ENCODE data around the gene MYH7B.

The MYH7B gene

DNA sequence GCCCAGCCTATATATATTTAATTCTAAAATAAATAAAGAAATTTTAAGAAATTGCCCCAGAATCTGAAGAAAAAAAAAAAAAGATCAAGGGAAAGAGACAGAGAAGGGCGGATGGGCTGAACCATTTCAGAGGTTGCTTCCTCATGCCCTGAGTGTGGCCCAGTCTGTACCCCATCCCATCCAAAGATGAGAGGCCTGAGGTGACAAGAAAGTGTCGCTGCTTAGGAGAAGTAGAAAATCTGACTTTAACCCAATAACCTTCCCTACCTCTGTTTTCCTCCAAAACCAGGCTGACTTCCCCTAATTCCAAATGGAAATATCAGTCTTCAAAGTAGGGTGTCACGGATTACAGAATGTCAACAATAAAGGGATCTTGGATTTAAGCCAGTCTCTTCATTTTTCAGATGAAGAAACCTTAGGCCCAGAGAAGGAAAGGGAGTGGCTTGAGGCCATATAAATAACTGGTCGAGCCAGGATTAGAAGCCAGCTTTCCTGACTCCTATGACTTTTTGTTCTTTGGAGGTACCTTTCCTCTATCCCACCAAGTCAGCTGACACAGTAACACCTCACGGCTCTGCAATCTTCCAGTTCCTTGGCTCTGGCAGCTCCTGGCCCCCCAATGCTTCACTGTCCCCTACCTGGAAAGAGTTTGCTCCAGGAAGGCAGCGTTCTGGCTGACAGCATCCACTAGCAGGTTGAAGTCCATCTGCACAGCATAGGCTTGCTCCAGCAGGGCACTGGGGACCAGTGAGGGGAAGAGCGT is 10.2 kb upstream of the MYH7B start:
- no peak for DNase-seq (ENCODE audit: low read depth)

DNA sequence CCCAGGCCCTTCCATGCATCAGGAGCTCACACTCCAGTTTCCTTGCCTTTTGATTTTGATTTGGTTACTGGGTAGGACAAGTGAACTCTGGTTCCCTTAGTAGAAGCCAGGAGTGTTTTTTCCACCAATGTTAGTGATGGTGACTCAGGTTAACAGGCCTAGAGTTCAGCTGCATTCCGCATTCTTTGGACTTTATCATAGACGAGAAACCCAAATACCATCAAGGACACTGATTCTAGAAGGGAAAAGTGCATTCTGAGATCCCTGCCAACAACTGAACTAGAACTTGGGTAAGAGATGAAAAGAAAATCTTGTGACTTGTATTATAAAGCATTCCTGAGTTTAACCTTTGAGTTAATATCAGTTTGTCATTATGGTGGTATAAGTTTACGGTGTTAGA is 9.0 kb upstream of the MYH7B start:
- peak; percentile 25 for DNase-seq (ENCODE audit: low read depth)

DNA sequence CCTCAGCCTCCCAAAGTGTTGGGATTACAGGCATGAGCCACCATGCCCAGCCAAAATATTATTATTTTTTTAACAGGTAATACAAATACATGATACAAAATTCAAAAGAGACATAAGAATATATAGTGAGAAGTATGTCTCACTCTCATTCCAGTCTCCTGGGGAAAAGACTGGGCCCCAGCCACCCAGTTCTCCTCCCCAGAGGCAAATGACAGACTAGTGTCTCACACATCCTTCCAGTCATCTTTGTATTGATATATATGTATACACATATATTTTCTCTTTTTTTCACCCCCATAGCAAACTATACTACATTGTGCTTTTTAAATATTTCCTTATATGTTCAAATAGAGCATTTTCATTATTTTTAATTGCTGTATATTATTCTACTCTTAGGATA is 8.3 kb upstream of the MYH7B start:
- DNase-seq (ENCODE audit: low read depth), result no peak

DNA sequence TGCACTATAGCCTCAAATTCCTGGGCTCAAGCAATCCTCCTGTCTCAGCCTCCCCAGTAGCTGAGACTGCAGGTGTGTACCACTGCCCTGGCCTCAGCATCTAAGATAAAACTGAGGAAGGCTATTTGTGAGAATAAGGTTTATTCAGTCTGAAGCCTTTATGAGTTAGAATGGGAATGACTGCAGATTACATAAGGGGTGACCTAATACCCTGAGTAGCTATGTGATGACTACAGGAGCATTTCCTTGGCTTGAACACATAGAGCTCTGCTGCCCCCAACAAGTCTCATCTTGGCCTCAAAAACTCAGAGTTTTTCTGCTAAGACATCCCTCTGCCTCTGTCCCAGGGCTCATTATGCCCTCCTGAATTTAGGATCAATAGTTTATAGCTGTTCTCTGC is 7.6 kb upstream of the MYH7B start:
- peak; percentile 85 for DNase-seq (ENCODE audit: low read depth)

DNA sequence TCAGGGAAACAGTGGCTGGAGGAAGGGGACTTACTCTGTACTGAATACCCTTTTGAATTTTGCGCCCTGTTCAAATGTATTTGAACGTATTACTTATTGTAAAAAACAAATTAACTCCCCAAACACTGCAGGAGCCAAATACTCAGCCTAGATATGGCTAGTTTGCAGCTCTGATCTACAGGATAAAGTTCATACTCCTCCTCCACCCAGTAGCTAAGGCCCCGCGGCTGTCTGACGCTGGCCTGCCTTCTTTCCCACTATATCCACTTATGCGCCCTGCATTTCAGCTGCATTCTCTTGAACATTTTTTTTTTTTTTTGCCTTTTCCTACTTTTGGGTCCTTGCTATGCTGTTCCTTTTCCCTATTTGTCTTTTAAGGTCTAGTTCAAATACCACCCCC is 6.5 kb upstream of the MYH7B start:
- no peak for DNase-seq (ENCODE audit: low read depth)

DNA sequence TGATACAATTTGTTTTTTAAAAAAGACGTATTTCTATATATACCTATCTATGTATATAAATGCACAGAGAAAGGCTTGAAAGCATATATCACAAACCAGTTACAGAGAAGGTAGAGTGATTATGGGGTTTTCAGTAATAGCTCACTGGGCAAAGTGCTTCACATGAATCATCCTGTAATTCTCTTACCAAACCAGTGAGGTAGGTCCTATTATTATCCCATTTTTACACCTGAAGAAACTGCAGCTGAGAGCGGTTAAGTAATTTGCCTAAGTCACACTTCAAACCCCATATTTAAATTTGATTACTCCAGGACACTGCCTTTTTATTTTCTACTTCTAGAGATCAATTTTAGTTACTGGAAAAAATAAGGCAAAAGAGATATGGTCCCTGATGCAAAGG is 4.4 kb upstream of the MYH7B start:
- DNase-seq (ENCODE audit: low read depth), result no peak

DNA sequence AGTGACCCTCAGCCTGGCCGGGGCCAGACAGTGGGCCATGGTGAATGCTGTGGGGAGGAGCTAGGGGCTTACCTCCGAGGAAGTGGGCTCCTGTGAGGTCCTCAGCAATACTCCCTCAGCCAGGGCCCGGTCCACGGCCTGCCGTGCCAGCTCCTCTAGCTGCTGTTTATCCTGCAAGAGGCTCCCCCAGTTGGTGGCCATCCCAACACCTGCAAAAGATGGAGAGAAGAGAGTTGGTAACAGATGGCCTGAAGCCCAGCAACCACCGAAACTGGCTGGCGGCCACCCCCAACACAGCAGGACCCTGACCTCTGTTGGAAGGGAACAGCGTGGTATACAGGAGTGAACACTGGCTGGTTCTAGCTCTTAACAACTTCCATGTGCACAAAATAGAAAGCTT is 4.0 kb upstream of the MYH7B start:
- no peak for DNase-seq (ENCODE audit: low read depth)

DNA sequence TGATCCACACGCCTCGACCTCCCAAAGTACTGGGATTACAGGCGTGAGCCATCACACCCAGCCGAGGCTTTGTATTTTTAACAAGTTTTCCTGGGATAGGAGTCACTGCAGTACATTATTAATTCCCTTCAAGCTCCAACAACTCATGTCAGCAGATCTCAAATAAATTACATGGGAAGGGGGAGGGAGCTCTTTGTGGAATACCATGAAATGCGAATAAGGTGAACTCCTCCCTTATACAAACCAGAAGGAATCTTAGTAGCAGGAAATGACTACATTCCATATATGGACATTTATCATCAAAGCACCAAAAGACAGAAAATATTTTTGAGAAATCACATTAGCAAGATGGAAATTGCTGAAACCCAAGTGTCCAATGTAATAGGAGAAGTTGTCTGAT is 3.0 kb upstream of the MYH7B start:
- peak; percentile 37 for DNase-seq (ENCODE audit: low read depth)

DNA sequence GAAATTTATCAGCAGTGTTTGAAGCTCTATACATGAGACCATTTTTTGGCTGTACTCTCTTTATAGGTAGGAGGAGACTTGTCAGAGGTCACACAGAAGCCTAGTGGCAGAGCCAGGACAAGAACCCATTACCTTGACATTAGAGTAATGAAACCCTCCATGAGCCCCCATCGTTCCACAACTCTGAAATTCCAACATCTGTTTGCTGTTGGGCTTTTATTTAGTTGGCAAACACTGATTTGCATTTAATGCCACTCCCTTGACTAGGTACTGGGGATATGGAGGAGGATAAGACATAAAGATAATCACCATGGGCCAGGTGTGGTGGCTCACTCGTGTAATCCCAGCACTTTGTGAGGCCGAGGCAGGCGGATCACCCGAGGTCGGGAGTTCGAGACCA is 1.7 kb upstream of the MYH7B start:
- no peak for DNase-seq (ENCODE audit: low read depth)

DNA sequence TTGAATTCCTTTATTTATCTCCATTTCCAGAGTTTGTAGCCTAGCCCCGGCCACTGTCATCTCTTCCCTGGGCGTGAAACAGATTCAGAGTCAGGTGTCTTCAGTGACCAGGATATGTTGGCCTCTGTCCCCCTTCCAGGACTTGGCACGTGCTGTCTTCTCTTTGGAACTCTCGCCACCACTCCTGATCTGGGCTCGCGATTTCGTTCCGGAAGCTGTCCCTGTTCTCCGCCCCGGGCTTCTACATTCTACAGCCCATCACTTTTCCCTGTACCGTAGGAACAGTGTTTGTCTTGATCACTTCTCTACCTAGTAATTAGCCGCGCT is 801 bp upstream of the MYH7B start:
- DNase-seq (ENCODE audit: low read depth), result peak; percentile 67

DNA sequence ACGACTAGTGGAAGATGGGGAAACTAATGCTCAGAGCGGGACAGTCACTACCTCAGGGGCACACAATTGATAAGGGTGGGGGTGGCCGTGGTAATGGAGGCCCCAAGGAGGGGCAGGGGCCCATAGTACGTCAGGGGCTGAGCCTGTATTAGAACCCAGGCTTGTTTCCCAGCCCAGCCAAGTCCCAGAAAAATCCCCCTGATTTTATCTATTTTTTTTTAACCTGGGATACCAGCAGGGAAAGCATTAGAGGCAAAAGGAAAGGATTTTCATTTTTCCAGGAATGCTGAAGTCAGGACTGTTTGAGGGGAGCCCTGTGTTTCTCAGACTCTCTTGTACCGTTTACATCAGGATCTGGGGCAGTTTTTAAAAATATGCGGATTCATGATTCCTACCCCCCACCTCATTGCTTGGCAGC is 382 bp downstream of the MYH7B start:
- no peak for DNase-seq (ENCODE audit: low read depth)

DNA sequence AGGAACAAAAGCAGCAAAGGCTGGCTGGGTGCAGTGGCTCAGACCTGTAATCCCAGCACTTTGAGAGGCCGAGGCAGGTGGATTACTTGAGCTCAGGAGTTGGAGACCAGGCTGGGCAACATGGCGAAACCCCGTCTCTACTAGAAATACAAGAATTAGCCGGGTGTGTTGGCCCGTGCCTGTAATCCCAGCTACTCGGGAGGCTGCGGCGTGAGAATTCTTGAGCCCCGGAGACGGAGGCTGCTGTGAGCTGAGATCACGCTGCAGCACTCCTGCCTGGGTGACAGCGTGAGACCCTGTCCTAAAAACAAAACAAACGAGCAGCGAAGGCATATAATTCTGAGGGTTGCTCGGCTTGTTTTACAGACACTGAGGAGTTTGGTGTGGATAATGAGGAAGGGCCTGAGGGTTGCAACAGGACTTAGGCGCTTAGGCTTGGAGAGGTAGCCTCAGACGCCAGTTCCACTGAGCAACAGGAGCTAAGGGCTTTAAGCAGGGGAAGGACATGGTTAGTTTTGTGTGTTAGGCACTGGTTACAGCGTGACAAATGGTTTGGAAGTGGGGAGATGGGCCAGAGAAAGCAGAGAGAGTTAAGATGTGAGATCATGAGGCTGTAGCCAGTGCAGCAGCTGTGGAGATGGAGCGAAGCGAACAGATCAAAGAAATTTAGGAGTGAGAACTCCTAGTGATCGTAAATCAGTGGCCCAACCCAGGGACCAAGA is 1.2 kb downstream of the MYH7B start:
- DNase-seq (ENCODE audit: low read depth), result no peak

DNA sequence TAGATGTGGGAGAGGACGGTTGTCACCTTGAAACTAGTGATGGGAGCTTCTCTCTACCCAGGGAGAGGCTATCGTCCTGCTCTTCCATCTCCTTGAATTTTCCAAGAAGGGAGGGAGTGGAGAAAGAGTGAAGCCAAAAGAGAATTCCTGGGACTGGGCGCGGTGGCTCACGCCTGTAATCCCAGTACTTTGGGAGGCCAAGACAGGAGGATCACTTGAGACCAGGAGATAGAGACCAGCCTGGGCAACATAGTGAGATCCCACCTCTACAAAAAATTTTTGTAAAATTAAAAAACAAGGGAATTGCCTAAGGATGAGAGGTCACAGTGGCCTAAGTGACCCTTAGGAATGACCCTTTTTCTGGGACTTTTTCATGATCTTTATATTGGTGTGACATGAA is 8.8 kb downstream of the MYH7B start:
- DNase-seq (ENCODE audit: low read depth), result no peak

DNA sequence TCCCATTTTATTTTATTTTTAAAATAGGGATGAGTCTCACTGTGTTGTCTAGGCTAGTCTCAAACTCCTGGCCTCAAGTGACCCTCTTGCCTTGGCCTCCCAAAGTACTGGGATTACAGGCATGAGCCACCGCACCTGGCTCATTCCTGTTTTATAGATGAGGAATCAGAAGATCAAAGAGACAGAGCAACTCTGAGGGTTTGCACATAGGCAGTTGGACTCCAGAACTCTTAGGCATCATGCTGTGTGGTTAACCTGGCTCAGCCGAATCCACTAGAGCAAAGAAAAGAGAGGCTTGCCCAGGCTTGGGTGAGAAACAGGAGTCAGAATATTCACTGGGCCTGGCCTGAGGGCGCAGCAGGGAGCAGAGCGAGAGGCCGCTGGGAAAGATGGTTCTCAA is 9.4 kb downstream of the MYH7B start:
- DNase-seq (ENCODE audit: low read depth), result no peak

DNA sequence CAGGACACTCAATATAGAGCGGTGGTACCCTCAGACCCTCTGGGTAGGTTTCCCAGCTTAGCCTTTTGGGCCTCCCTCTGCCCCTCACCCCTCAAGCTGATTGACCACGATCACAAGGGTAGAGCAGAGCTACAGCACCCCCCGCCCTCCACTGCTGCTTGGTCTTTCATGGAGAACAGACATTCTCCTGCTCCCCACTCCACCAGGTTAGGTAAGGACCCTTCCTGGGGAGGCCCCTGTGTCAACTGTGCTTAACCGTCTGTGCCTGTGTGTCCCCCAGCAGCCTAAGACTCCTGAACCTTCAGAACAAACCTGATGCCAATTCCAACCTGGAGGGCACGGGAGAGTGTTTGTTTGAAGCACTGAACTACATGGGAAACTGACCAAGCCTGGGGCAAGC is 11.8 kb downstream of the MYH7B start:
- DNase-seq (ENCODE audit: low read depth), result no peak

DNA sequence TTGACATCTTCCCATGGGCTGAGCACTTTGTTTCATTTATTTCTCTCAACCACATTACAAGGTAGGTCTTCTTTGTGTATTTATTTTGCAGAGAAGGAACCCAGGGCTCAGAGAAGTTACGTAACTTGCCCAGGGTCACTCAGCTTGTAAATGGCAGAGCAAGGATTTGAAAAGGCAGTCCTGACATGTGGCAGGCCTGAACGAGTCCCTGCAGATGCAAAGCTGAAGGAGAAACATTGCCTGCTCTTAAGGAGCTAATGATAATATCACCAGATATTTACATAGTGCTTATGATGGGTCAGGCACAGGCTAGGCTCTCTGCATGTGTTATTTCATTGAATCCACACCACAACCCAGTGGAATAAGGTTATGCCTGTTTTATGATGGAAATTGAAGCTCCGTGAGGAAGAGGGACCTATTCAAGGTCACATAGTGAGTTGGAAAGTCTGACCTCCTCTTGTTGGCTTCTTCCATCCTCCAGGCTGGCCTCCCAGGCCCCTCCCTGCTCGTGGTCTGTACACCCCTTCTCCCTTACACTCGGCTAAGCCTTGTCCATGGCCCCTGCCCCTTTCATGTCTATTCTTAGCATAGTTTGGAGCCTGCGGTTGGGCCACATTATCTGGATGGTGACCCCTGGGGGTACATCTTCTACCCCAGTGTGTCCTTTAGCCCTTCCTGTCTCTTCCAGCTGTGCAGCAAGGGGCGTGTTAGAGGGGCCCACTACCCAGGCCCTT is 12.5 kb downstream of the MYH7B start:
- no peak for DNase-seq (ENCODE audit: low read depth)

DNA sequence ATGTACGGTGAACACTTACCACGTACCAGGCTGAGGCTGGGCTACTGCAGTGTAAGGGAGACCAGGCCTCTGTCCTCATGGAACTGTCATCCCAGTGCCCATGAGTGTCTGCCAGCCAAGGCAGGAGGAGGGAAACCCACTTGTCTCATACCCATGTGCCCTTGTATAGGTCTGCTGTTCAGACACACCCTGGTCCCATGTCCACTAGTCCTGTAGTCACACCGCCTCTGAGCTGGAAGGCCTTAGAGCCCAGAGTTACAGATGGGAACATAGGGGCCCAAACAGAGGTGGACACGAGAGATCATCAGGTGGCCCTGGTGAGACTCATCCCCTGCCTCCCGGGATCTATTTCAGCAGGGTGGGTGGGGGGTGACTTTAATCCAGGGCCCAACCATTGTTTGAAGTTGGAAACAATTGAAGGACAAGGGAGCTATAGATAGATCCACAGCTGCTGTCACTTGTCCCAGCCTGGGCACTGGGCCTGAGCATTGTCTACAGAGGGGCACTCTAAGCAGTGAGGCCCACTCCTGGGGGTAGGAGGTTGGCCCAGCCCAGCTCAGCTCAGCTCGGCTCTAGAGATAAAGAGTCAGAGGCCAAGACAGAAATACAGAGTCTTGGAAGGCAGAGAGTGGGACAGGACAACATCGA is 14.6 kb downstream of the MYH7B start:
- DNase-seq (ENCODE audit: low read depth), result no peak

DNA sequence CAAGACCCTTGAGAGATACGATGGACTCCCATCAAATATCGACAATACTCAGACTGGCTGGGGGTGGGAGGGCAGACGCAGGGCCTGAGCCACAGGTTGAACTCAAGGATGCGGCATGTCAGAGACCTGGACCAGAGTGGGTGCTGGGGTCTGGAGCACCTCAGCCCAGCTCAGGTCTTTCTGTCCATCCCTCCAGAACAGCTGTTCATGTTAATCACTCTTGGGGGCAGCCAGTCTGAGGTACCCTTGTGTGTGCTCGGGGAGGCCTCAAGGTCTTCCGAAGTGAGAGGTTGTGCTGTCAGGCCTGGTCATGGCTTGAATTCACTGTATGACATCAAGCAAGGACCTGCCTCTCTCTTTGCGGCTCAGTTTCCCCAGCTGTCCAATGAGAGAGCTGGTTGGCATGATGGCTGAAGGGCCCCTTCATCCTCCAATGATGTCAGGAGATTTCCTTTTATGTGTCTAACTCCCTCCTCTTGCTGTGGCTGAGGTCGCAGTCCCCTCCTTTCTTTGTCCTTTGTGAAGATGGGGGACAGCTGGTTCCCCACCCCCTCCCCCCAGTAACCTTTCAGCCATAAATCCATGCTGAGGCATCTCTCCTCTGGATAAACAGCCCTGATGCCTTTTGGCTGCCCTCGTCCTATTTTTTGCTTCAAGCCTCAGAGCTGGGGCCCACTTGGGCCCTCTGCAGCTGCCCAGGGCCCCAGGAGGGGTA is 15.3 kb downstream of the MYH7B start:
- DNase-seq (ENCODE audit: low read depth), result no peak

DNA sequence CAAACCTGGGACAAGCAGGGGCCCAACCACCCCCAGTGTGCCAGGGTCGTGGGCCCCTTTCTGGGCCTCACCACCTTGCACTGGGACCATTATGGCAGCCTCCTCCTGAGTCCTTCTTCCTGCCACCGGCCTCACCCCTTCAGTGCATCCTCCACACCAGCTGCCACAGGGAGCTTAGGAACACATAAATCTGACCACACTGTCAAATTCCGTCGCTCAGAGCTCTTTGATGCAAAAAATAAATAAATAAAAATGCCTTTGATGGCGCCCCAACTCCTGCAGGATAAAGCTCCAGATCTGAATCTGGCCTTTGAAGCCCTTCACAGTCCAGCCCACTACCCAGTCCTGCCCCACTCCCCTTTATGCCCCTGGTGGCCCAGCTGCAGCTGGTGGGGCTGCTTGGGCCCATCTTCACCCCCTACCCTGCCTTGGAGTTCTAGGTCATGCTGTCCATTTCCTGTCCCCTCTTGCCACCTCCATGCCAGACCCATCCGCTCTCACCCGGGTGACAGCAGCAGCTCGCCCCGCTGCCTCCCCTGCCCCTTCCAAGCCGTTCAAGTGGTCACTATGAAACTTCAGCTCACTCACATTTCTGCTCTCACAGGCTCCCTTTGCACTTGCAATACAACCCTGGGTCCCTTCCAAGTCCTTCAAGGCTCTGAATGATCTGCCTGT is 16.0 kb downstream of the MYH7B start:
- DNase-seq (ENCODE audit: low read depth), result no peak

DNA sequence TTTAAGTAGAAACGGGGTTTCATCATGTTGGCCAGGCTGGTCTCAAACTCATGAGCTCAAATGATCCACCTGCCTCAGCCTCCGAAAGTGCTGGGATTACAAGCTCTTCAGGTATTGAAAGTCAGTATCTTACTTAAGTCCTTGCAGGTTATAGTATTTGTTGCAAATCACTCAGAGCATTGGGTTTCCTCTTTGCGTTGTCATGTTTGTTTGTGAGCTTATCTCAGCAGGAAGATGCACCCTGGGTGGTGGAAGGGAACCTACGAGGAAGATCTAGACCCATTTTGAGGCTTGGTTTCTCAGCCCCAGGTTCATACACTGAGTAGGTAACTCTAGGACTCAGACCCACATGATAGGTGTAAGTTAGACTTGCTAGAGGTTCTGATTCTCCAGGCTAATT is 18.6 kb downstream of the MYH7B start:
- no peak for DNase-seq (ENCODE audit: low read depth)

DNA sequence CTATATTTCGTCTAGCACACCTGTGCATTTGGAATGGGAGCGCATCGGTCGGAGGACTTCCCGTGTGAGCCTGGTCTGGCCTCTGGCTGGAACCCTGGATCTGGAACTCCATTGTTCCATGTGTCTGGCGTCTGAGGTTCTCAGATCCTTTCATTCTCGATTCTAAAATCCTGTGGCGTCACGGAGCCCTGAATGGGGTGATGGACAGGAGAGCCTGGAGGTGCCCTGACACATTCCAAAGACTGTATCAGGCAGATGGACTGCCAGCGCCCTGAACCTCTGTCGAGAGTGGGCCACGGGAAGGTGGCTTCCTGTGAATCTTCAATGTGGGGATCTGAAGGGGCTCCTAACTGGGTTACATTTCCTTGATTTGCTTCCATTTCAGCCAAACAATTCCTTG is 20.6 kb downstream of the MYH7B start:
- no peak for DNase-seq (ENCODE audit: low read depth)

All from EH (cell line).